Large intestine (tissue), 3 donors: ENCODE results near the gene TSPAN5. TPM values are rescaled to one million over a fixed set of nuclear protein-coding genes. Genes with fewer than 3 reads are reported as not detected.

Experiments
- DNase-seq, 2 donors: peaks; one replicate each; pipeline versions ENCODE4 v3.0.0 to v3.0.0-alpha.2; 2013
- H3K27ac ChIP-seq: one replicate; pipeline ENCODE4 v1.5.1; 2013; ENCODE audit warnings: low read length
- H3K27me3 ChIP-seq: 2 replicates; pipeline ENCODE4 v1.6.1; 2013; ENCODE audit warnings: low read length; ENCODE audit not compliant: control insufficient read depth, insufficient read depth
- H3K36me3 ChIP-seq: 2 replicates; pipeline ENCODE4 v1.6.1; 2013; ENCODE audit warnings: low read length; ENCODE audit not compliant: control insufficient read depth, insufficient read depth
- H3K4me1 ChIP-seq: one replicate; pipeline ENCODE4 v1.6.1; 2013; ENCODE audit warnings: low read length; ENCODE audit not compliant: control insufficient read depth, insufficient read depth
- H3K4me3 ChIP-seq: one replicate; pipeline ENCODE4 v1.5.1; 2013; ENCODE audit warnings: low read length
- H3K9me3 ChIP-seq: one replicate; pipeline ENCODE4 v1.6.1; 2013; ENCODE audit warnings: mild to moderate bottlenecking, low read depth, low read length, moderate library complexity; ENCODE audit not compliant: control insufficient read depth
- WGBS: methylation state at CpG from one replicate; pipeline ENCODE4 v1.1.5; 2013; ENCODE audit warnings: low lambda C conversion rate; ENCODE audit not compliant: insufficient coverage; 5-methylcytosine and 5-hydroxymethylcytosine counted together
- polyA plus RNA-seq: library from polyadenylated mRNA; unstranded; fragments of 120-200 nt; gene quantifications from one replicate; pipeline ENCODE4 v1.2.1, GENCODE V29; 2013

Gene TSPAN5
- polyA plus RNA-seq, 1 donor = 9.9 TPM

GRCh38 chr4:98620087-98620784 is 38.2 kb downstream of the TSPAN5 start:
- no peak for DNase-seq
- 86% methylated on average over 1 of the region's 9 CpGs for WGBS
- Histone ChIP-seq H3K4me3 (no peak overlapping the region), H3K27me3 (no peaks in the 10 kb centered on the region), H3K4me1 (no peaks in the 10 kb centered on the region), H3K27ac (no peak overlapping the region), H3K9me3 (no peaks in the 10 kb centered on the region), H3K36me3 (no peaks in the 10 kb centered on the region)

GRCh38 chr4:98619180-98619579 is 39.2 kb downstream of the TSPAN5 start:
- H3K4me3 ChIP-seq = no peak overlapping the region
- no CpG with 5 or more reads among the region's 2 CpGs for WGBS
- DNase-seq = peak in 1 of 2 donors; percentile 12

GRCh38 chr4:98618680-98619079 is 39.7 kb downstream of the TSPAN5 start:
- Histone ChIP-seq H3K27me3 (no peaks in the 10 kb centered on the region), H3K36me3 (no peaks in the 10 kb centered on the region), H3K9me3 (no peaks in the 10 kb centered on the region), H3K4me3 (no peak overlapping the region), H3K27ac (no peak overlapping the region), H3K4me1 (no peaks in the 10 kb centered on the region)
- no CpG with 5 or more reads among the region's 3 CpGs for WGBS
- no peak for DNase-seq

More at GRCh38 chr4:98619180-98619579, 39.2 kb downstream of the TSPAN5 start:
- H3K36me3 ChIP-seq = no peaks in the 10 kb centered on the region
- no peaks in the 10 kb centered on the region for H3K9me3 ChIP-seq
- H3K27me3 ChIP-seq = no peaks in the 10 kb centered on the region
- no peak overlapping the region for H3K27ac ChIP-seq
- H3K4me1 ChIP-seq = no peaks in the 10 kb centered on the region

- Histone ChIP-seq H3K27ac (no peak overlapping the region), H3K36me3 (no peaks in the 10 kb centered on the region), H3K27me3 (no peaks in the 10 kb centered on the region), H3K4me1 (no peaks in the 10 kb centered on the region), H3K4me3 (no peak overlapping the region), H3K9me3 (no peaks in the 10 kb centered on the region)
- WGBS = no CpG with 5 or more reads among the region's 2 CpGs
- no peak for DNase-seq
Measured at GRCh38 chr4:98617358-98618047, 40.9 kb downstream of the TSPAN5 start.

GRCh38 chr4:98615991-98616390 is 42.4 kb downstream of the TSPAN5 start:
- no peaks in the 10 kb centered on the region for H3K9me3 ChIP-seq
- DNase-seq = no peak
- H3K36me3 ChIP-seq = no peaks in the 10 kb centered on the region
- WGBS = 100% methylated on average over 1 of the region's 3 CpGs
- no peak overlapping the region for H3K4me3 ChIP-seq
- no peak overlapping the region for H3K27ac ChIP-seq
- H3K27me3 ChIP-seq = no peaks in the 10 kb centered on the region
- no peaks in the 10 kb centered on the region for H3K4me1 ChIP-seq

- Histone ChIP-seq H3K4me1 (no peaks in the 10 kb centered on the region), H3K9me3 (no peaks in the 10 kb centered on the region), H3K36me3 (no peaks in the 10 kb centered on the region), H3K27ac (no peak overlapping the region), H3K27me3 (no peaks in the 10 kb centered on the region), H3K4me3 (no peak overlapping the region)
- DNase-seq = no peak
- WGBS = 80% methylated on average over 1 of the region's 4 CpGs
Measured at GRCh38 chr4:98614662-98615061, 43.7 kb downstream of the TSPAN5 start.

- no peaks in the 10 kb centered on the region for H3K4me1 ChIP-seq
- no peaks in the 10 kb centered on the region for H3K36me3 ChIP-seq
- H3K4me3 ChIP-seq = no peak overlapping the region
- no CpG with 5 or more reads among the region's 3 CpGs for WGBS
- no peak for DNase-seq
- no peaks in the 10 kb centered on the region for H3K9me3 ChIP-seq
- H3K27ac ChIP-seq = no peak overlapping the region
- no peaks in the 10 kb centered on the region for H3K27me3 ChIP-seq
Measured at GRCh38 chr4:98614094-98614493, 44.3 kb downstream of the TSPAN5 start.

GRCh38 chr4:98613453-98614075 is 44.8 kb downstream of the TSPAN5 start:
- H3K4me1 ChIP-seq = no peaks in the 10 kb centered on the region
- H3K36me3 ChIP-seq = no peaks in the 10 kb centered on the region
- WGBS = 79% methylated on average over 2 of the region's 4 CpGs
- no peak for DNase-seq
- H3K9me3 ChIP-seq = no peaks in the 10 kb centered on the region
- no peak overlapping the region for H3K4me3 ChIP-seq
- H3K27me3 ChIP-seq = no peaks in the 10 kb centered on the region
- H3K27ac ChIP-seq = no peak overlapping the region

- no peak for DNase-seq
- H3K9me3 ChIP-seq = no peaks in the 10 kb centered on the region
- H3K4me3 ChIP-seq = no peak overlapping the region
- no peaks in the 10 kb centered on the region for H3K4me1 ChIP-seq
- no peaks in the 10 kb centered on the region for H3K27me3 ChIP-seq
- 69% methylated on average over 6 of the region's 11 CpGs for WGBS
- H3K27ac ChIP-seq = no peak overlapping the region
- H3K36me3 ChIP-seq = no peaks in the 10 kb centered on the region
Measured at GRCh38 chr4:98612318-98613250, 45.8 kb downstream of the TSPAN5 start.
